Uterus (tissue), 4 donors: ENCODE results near the gene CCDC88B. TPM values are rescaled to one million over a fixed set of nuclear protein-coding genes. Genes with fewer than 3 reads are reported as not detected.

Experiments used
- DNase-seq, 2 donors: peaks; one replicate each; pipeline ENCODE4 v3.0.0-alpha.2; 2019 to 2020
- H3K27ac ChIP-seq, 2 donors: fragments of 200-600 bp; sonication (generic); 1 replicate in 1 of 2; 2 replicates in 1 of 2; pipeline ENCODE4 v1.5.1; 2016 to 2018
- H3K27me3 ChIP-seq, 2 donors: fragments of 200-600 bp; sonication (generic); one replicate each; pipeline ENCODE4 v1.5.1; 2018 to 2019; ENCODE audit warnings: control low read depth in 1 of 2
- H3K36me3 ChIP-seq, 2 donors: fragments of 200-600 bp; sonication (generic); one replicate each; pipeline ENCODE4 v1.5.1; 2019; ENCODE audit warnings: control low read depth in 1 of 2
- H3K4me1 ChIP-seq, 2 donors: fragments of 200-600 bp; sonication (generic); one replicate each; pipeline ENCODE4 v1.5.1; 2018 to 2019; ENCODE audit warnings: control low read depth in 1 of 2
- H3K4me3 ChIP-seq, 2 donors: fragments of 200-600 bp; sonication (generic); 1 replicate in 1 of 2; 2 replicates in 1 of 2; pipeline ENCODE4 v1.5.1; 2018 to 2019; ENCODE audit warnings: mild to moderate bottlenecking in 1 of 2
- H3K9me3 ChIP-seq, 2 donors: fragments of 200-600 bp; sonication (generic); one replicate each; pipeline ENCODE4 v1.5.1; 2019; ENCODE audit warnings: control low read depth in 1 of 2
- CTCF ChIP-seq, 4 experiments: fragments of 200-600 bp in 2 of 4; fragments of 450-650 bp in 2 of 4; sonication (generic) in 2 of 4; IDR thresholded peaks; one replicate each; pipeline ENCODE4 v1.5.1; 2016 to 2019; ENCODE audit warnings: antibody characterized with exemption in 4 of 4, mild to moderate bottlenecking in 2 of 4, moderate library complexity in 1 of 4
- POLR2A ChIP-seq, 2 donors: fragments of 450-650 bp; IDR thresholded peaks; one replicate each; pipeline ENCODE4 v1.6.1; 2016; ENCODE audit warnings: antibody characterized with exemption in 2 of 2, mild to moderate bottlenecking in 1 of 2, moderate library complexity in 1 of 2
- intact Hi-C: fragments of 100-400 bp; cut with DNase I; formaldehyde crosslinking; loops from one replicate; pipeline ENCODE4 v1.15.1; 2023; ENCODE audit warnings: low total_unique reads
- total RNA-seq, 4 donors: library from RNA; depleted of rRNA in 3 of 4; stranded (reverse); fragments of >200 nt in 3 of 4; gene quantifications; one replicate each; pipeline versions ENCODE4 v1.1.0 to v1.2.4, GENCODE V29; 2014 to 2023
- donor health status: DM: yes; HTN: yes; CAD: no.

Gene CCDC88B
- total RNA-seq, 4 donors from 2014 or later = 0.29 to 5.7 (median 2.9) TPM

- no peak overlapping the region for H3K4me3 ChIP-seq
- H3K27ac ChIP-seq = no peak overlapping the region
- no peaks in the 10 kb centered on the region for H3K36me3 ChIP-seq
- no peaks in the 10 kb centered on the region for H3K9me3 ChIP-seq
- no peak for DNase-seq
- peaks cover 7 to 20% of the 10 kb centered on the region in 2 donors for H3K4me1 ChIP-seq
- intact Hi-C loops = no loop called here
- no peak for TF ChIP-seq POLR2A (IDR thresholded peaks at IDR 0.05)
- TF ChIP-seq CTCF (IDR thresholded peaks at IDR 0.05) = no peak
- H3K27me3 ChIP-seq = no peaks in the 10 kb centered on the region
Measured at GRCh38 chr11:64360448-64360921, 20.5 kb downstream of the CCDC88B start.

GRCh38 chr11:64361659-64362058 is 21.7 kb downstream of the CCDC88B start:
- intact Hi-C loops = no loop called here
- no peak overlapping the region for H3K4me3 ChIP-seq
- H3K36me3 ChIP-seq = no peaks in the 10 kb centered on the region
- H3K27ac ChIP-seq = no peak overlapping the region
- H3K9me3 ChIP-seq = no peaks in the 10 kb centered on the region
- DNase-seq = no peak
- TF ChIP-seq CTCF (IDR thresholded peaks at IDR 0.05) = no peak
- no peak for TF ChIP-seq POLR2A (IDR thresholded peaks at IDR 0.05)
- H3K27me3 ChIP-seq = no peaks in the 10 kb centered on the region
- peaks cover 7 to 20% of the 10 kb centered on the region in 2 donors for H3K4me1 ChIP-seq

DNA sequence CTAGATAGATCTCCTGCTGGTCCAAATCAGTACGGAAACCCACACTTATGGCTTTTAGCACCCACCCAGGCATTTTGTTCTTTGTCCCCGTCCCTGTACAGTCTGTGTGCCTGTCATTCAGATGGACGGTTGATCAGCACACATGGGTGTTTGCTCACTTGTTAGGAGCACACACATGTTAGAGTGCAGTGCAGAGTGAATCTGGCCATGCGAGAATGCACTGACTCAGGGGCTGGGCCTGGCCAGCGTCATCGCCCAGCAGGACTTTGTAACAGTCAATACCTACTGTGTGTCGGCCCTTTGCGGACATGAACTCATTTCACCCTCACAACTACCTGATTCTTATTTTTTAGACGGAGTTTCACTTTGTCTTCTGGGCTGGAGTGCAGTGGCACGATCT is 22.3 kb downstream of the CCDC88B start:
- Histone ChIP-seq H3K27ac (no peak overlapping the region), H3K4me1 (peaks cover 7 to 20% of the 10 kb centered on the region in 2 donors), H3K9me3 (no peaks in the 10 kb centered on the region), H3K4me3 (no peak overlapping the region), H3K36me3 (no peaks in the 10 kb centered on the region), H3K27me3 (no peaks in the 10 kb centered on the region)
- no peak for DNase-seq
- intact Hi-C loops = no loop called here
- TF ChIP-seq CTCF (IDR thresholded peaks at IDR 0.05) (no peak), POLR2A (IDR thresholded peaks at IDR 0.05) (no peak)

GRCh38 chr11:64364435-64364834 is 24.4 kb downstream of the CCDC88B start:
- Histone ChIP-seq H3K27me3 (no peaks in the 10 kb centered on the region), H3K4me1 (peaks cover 0 to 8% of the 10 kb centered on the region in 2 donors), H3K36me3 (no peaks in the 10 kb centered on the region), H3K9me3 (no peaks in the 10 kb centered on the region), H3K27ac (no peak overlapping the region), H3K4me3 (no peak overlapping the region)
- DNase-seq = no peak
- intact Hi-C loops = no loop called here
- no peak for TF ChIP-seq CTCF (IDR thresholded peaks at IDR 0.05)
- no peak for TF ChIP-seq POLR2A (IDR thresholded peaks at IDR 0.05)

DNA sequence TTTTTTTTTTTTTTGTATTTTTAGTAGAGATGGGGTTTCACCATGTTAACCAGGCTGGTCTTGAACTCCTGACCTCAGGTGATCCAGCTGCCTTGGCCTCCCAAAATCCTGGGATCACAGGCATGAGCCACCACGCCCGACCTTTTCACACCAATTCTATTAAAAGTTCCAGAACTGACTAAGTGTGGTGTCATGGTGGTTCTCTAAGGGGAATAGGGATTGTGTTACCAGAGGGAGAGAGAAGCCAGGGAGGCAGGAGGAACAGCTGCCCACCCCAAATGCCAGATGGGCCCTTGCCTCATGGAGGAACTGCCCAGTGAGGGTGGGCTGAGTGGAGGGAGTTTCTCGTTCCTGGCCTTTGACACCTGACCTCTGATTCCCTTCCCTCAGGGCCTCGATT is 24.9 kb downstream of the CCDC88B start:
- no peaks in the 10 kb centered on the region for H3K36me3 ChIP-seq
- no peak for DNase-seq
- H3K9me3 ChIP-seq = no peaks in the 10 kb centered on the region
- H3K4me3 ChIP-seq = no peak overlapping the region
- TF ChIP-seq CTCF (IDR thresholded peaks at IDR 0.05) = no peak
- intact Hi-C loops = no loop called here
- no peaks in the 10 kb centered on the region for H3K27me3 ChIP-seq
- no peak overlapping the region for H3K27ac ChIP-seq
- H3K4me1 ChIP-seq = peaks cover 0 to 3% of the 10 kb centered on the region in 2 donors
